HG02588 (cell line): ENCODE data around the gene TEAD1.

Experiments
- ATAC-seq: cut with Tn5 transposase; IDR thresholded peaks from one replicate; pipeline ENCODE4 v1.9.1; 2021; ENCODE audit warnings: mild to moderate bottlenecking, moderate library complexity; ENCODE audit not compliant: unreplicated experiment

Gene TEAD1

GRCh38 chr11:12673924-12674570, at the start of gene TEAD1:
TEAD1 (plus strand) TSS chr11:12674421.
- peak; percentile 84 for ATAC-seq

DNA sequence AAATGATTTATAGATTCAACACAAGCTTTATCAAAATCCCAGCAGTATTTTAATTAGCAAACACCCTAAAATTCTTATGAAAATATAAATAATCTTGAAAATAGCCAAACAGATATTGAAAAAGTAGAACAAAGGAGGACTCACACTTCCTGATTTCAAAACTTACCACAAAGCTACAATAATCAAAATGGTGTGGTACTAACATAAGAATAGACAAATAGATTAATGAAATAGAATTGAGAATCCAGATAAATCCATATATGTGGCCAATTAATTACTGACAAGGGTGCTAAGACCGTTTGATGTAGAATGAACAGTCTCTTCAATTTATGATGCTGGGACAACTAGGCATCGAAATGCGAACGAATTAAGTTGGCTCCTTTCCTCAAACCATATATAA, 49.6 kb upstream of the TEAD1 start:
- no peak for ATAC-seq

DNA sequence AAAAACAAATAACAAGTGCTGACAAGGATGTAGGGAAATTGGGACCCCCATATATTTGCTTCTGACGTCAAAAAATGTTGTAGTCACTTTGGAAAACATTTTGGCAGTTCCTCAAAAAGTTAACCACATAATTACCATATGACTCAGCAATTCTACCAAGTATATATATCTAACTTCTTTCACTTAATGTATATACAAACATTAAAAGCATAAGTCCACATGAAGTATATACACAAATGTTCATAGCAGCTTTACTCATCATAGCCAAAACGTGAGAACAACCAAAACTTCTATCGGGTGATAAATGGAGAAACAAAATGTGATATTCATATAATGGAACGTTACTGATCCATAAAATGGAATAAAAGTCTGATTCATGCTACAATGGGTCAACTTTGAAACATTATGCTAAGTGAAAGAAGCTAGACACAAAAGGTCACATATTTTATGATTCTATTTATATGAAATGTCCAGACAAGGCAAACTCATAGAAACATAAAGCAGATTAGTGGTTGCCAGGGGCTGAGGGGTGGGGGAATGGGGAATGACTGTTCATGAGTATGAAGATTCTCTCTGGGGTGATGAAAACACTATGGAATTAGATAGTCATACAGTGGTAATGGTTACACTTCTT, 48.7 kb upstream of the TEAD1 start:
- ATAC-seq = no peak

DNA sequence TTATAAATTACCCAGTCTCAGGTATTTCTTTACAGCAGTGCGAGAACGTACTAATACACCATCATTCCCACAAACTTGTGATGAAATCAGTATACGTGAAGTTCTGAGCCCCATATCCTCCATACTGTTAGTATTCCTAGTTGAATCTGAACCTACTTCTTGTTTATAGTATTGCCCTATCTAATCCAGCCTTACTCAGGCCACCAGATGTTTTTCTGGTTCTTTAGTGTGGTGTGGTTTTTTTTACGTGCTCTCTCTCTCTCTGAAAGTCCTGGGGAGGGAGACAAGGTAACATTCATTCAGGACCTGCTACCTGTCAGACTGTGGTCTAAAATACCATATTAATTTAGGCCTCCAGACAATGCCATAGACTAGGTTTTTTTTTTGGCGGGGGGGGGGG, 47.6 kb upstream of the TEAD1 start:
- no peak for ATAC-seq

- no peak for ATAC-seq
Measured at GRCh38 chr11:12628314-12628713, 45.9 kb upstream of the TEAD1 start.

DNA sequence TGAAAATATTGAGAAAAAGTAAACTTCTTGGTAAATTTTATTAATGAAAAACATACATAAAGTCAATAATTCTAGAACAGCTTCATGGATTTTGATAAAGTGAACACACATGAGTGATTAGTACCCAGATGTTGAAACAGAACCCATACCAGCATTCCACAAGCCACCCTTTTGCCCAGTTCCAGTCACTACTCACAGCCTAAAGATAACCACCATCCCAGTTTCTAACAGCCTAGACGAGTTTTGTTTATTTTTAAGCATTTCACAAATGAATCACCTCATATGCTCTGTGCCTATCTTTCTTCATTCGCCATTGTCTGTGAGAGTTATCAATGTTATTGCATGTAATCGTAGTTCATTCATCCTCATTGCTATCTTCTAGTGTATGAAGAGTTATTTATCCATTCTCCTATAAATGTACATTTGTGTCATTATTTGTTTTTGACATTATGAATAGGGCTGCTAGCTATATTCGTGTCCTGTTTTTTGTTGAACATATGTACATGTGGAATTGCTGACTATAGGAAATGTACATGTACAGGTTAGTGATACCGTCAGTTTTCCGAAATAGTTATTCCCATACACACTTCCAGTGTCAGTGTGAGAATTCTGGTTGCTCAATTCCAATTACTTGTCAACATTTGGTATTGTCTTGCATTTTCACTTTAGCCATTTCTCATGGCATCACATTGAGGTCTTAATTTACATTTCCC, 44.5 kb upstream of the TEAD1 start:
- ATAC-seq = no peak

DNA sequence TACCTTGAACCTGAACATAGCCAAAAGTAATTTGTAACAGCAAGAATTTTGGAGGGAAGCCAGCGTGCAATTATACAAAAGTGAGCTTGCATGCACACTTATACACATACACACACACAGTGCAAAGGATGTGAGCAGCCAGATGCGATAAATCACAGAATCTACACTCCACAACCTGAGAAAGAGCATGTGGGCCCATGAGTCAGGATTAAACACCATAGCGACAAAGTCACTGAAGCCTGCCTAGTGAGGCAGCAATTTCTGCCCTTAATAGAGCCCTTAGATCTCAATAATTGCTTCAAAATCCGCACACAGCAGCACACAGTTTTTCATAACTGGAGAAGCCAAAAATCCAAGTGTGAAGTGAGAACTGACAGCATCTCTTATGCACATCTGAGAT, 42.6 kb upstream of the TEAD1 start:
- ATAC-seq = no peak

DNA sequence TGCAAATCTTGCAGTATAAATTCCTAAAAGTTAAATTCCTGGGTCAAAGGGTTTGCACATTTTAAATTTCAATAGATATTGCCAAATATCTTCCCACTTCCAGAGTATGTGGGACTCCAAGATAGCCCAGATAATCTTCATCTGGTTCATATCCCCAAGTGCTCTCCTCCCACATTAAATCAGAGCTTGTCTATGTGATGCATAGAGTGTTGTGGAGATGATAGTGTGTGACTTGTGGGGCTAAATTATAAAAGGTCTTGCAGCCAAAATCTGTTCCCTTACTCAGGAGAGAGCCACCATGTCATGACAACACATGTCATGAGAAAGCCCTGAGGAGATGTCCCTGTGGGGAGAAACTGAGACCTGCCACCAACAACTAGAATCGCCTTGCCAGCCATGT, 39.9 kb upstream of the TEAD1 start:
- ATAC-seq = no peak

DNA sequence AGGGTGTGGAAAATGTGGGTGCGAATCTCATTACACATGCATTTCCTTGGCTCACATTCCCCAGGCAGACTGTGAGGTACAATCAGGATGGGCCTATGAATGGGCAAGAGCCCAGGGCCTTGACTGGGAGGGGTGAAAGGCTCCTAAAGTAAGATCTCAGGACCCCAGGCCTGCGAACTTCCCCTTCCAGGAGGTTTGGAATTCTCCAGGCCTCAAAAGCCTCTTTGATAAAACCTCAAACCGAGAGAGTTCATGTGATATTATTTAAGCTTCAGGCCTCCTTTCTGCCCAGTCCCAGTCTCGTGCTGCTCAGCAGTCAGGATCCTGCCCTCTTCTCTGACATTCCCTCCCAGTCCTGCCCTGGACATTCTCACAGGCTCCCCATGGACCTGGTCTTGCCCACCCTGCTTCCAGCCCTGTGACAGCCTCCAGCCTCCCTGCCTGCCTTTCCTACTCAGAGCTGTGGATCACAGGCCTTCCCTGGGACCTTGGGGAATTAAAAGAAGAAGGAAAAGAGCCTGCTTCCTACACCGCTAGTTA, 37.3 kb upstream of the TEAD1 start:
- no peak for ATAC-seq

DNA sequence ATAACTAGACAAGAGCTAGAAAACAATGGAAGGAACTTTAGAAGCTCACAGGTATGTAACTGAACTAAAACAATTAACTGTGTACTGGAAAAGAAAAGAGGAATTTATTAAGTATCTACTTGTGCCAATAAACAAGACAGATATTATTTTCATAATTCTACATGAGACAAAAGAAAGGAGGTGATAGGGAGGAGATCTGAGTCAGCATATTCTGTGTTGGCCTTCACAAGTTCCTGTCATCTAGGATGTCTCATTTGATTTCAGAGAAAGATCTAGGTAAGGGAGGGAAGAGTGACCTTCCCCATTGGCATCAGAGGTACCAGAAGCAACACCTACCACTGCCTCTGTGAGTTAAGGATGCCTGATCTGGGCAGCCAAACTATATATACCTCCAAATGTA, 34.8 kb upstream of the TEAD1 start:
- no peak for ATAC-seq

DNA sequence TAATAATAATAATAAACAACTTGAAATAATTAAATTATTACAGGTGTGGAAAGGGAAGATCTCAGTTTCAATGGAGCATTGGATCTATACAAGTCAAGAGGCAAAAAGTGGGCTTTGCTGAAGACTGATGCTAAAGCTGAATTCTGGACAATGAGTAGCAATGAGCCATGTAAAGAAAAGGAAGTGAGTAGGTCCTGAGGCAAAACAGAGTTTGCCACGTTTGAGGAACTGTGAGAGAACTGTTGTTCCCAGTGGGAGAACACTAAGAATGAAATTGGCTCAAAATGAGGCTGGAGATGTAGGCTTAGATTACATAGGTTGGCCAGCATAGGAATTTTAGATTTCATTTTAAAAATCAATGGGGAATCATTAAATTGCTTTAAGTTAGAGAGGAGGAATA, 33.9 kb upstream of the TEAD1 start:
- no peak for ATAC-seq

GRCh38 chr11:12640926-12641849, 33.0 kb upstream of the TEAD1 start:
- no peak for ATAC-seq

- no peak for ATAC-seq
Measured at GRCh38 chr11:12642040-12642439, 32.2 kb upstream of the TEAD1 start.

- no peak for ATAC-seq
Measured at GRCh38 chr11:12642806-12643428, 31.3 kb upstream of the TEAD1 start.

- ATAC-seq = no peak
Measured at GRCh38 chr11:12646478-12646877, 27.7 kb upstream of the TEAD1 start.

GRCh38 chr11:12653729-12654128, 20.5 kb upstream of the TEAD1 start:
- ATAC-seq = no peak

GRCh38 chr11:12655842-12656241, 18.4 kb upstream of the TEAD1 start:
- ATAC-seq = no peak

DNA sequence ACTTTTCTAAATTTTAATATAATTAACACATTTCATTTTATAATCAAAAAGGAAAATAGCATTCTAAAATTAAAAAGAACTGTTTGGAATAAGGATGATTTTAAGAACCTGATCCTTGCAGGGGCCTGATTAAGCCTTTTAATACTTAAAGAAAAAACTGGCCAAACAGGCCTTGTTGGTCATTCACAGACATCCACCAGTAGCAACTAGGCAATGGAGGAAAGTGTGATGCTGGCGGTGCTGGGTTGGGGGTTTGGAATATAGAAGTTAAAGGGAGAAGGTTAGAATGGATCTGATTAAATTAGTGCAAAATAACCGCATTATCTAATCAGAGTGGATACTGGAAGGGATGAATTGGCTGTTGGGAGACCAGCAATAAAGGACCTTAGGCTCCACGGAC, 16.9 kb upstream of the TEAD1 start:
- no peak for ATAC-seq

DNA sequence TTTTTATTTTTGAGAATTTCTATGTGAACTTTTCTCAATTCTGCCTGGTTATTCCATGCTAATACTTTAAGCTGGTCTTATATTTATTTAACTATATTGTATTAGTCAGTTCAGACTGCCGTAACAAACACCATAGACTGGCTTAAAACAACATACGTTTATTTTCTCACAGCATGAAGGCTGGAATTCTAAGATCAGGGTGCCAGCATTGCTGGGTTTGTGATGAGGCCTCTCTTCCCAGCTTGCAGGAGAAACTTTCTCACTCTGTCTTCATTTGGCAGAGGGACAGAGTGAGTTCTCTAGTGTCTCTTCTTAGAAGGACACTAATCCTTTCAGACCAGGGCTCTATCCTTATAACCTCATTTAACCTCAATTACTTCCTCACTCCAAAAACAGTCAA, 16.2 kb upstream of the TEAD1 start:
- ATAC-seq = no peak

DNA sequence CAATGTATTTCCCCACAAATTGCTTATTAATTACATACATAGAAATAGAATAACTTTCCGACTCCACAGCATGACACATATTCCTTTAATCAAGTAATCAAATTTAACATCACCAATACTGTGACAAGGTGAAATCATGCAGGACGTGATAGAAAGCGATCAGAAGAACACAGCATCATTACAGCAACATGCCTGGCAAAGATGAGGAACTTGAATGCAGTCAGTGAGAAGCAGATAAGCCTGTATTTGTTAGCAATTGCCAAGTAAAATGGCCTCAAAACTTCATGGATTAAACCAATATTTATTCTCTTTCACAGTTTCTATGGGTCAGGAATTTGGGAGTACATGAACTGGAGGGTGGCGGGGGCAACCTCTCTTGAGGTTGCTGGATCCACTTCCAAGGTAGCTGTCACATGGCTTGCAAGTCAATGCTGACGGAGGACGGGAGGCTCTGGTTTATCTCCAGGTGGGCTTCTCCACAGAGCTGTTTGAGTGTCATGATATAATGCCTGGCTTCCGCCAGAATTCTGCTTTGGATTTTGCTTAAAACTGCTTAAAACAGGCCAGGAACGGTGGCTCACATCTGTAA, 12.0 kb upstream of the TEAD1 start:
- ATAC-seq = no peak
